Activated CD8-positive, alpha-beta T cell treated with anti-CD3 and anti-CD28 coated beads for 36 hours (primary cell): ENCODE measurements around the gene MTSS2. TPM values are rescaled to one million over a fixed set of nuclear protein-coding genes. Genes with fewer than 3 reads are reported as not detected.
A peak's percentile ranks its signal among the peaks of the same experiment; 100 is the strongest.

Experiments
- ATAC-seq: fragments of 200-7000 bp; cut with Tn5 transposase; one replicate; pipeline ENCODE4 v1.10.0; 2021; ENCODE audit warnings: mild to moderate bottlenecking, moderate library complexity
- CTCF ChIA-PET: fragments of 350-600 bp; sonication (Branson Sonifier 250); formaldehyde crosslinking; loops from one replicate; lab custom pipeline; 2021; ENCODE audit warnings: antibody characterized with exemption; lab: Charles Lee
- POLR2A ChIA-PET: fragments of 350-600 bp; sonication (Branson Sonifier 250); formaldehyde crosslinking; loops from one replicate; lab custom pipeline; 2021; ENCODE audit warnings: antibody characterized with exemption; lab: Charles Lee
- DNase-seq: peaks from one replicate; pipeline ENCODE4 v3.0.0-alpha.2; 2020
- H3K27ac Mint-ChIP-seq: one replicate; pipeline ENCODE4 v1.8.0; 2021; ENCODE audit warnings: mild to moderate bottlenecking, mixed read lengths
- H3K27me3 Mint-ChIP-seq: one replicate; pipeline ENCODE4 v1.8.0; 2021; ENCODE audit warnings: mixed read lengths
- H3K36me3 Mint-ChIP-seq: one replicate; pipeline ENCODE4 v1.8.0; 2021; ENCODE audit warnings: low read depth, mixed read lengths
- H3K4me1 Mint-ChIP-seq: one replicate; pipeline ENCODE4 v1.8.0; 2021; ENCODE audit warnings: low read depth, mixed read lengths
- H3K4me3 Mint-ChIP-seq: one replicate; pipeline ENCODE4 v1.8.0; 2021; ENCODE audit warnings: mild to moderate bottlenecking, moderate library complexity, mixed read lengths
- H3K9me3 Mint-ChIP-seq: one replicate; pipeline ENCODE4 v1.8.0; 2021; ENCODE audit warnings: mixed read lengths
- CTCF ChIP-seq: fragments of 200-600 bp; IDR thresholded peaks from one replicate; pipeline ENCODE4 v1.8.0; 2022; ENCODE audit warnings: antibody characterized with exemption, mild to moderate bottlenecking
- intact Hi-C: fragments of 100-400 bp; cut with micrococcal nuclease; formaldehyde crosslinking; loops from one replicate; pipeline ENCODE4 v1.10.0; 2022
- total RNA-seq, 2 experiments: library from RNA; stranded (reverse); gene quantifications; one replicate each; pipeline ENCODE4 v1.2.3, GENCODE V29; 2021

The MTSS2 gene
- total RNA-seq, 2 experiments from 2014 or later, result 4.4 to 4.6 TPM

- no peaks in the 10 kb centered on the region for H3K9me3 Mint-ChIP-seq
- H3K27me3 Mint-ChIP-seq, result no peaks in the 10 kb centered on the region
- POLR2A ChIA-PET, result interaction anchor here (0.7 to 1.0 kb wide), 2 partner anchors 8 to 53 kb away, joined by 3 read pairs; no protein-coding TSS in a partner anchor
- H3K36me3 Mint-ChIP-seq, result peaks cover 2% of the 10 kb centered on the region
- CTCF ChIA-PET, result no interaction called here
- DNase-seq (no peak), ATAC-seq (no peak)
- peak overlapping the region; percentile 18 for H3K27ac Mint-ChIP-seq
- TF ChIP-seq CTCF, result no peak
- no peak overlapping the region for H3K4me3 Mint-ChIP-seq
- intact Hi-C loops, result no loop called here
- H3K4me1 Mint-ChIP-seq, result peaks cover 6% of the 10 kb centered on the region
Observed at GRCh38 chr16:70711211-70712031, 25.6 kb upstream of the MTSS2 start.

GRCh38 chr16:70710422-70711210 is 24.8 kb upstream of the MTSS2 start:
- DNase-seq, result no peak
- no peaks in the 10 kb centered on the region for H3K9me3 Mint-ChIP-seq
- H3K27me3 Mint-ChIP-seq, result no peaks in the 10 kb centered on the region
- peaks cover 6% of the 10 kb centered on the region for H3K4me1 Mint-ChIP-seq
- intact Hi-C loops, result no loop called here
- H3K4me3 Mint-ChIP-seq, result no peak overlapping the region
- no peak for TF ChIP-seq CTCF
- ATAC-seq, result no peak
- CTCF ChIA-PET, result interaction anchor here (1.8 kb wide), 1 partner anchor 28 kb away, joined by 4 read pairs; no protein-coding TSS in a partner anchor
- no peak overlapping the region for H3K27ac Mint-ChIP-seq
- POLR2A ChIA-PET, result interaction anchor here (0.7 kb wide), 1 partner anchor 9 kb away, joined by 3 read pairs; no protein-coding TSS in a partner anchor
- peaks cover 2% of the 10 kb centered on the region for H3K36me3 Mint-ChIP-seq

GRCh38 chr16:70709942-70710341 is 24.1 kb upstream of the MTSS2 start:
- TF ChIP-seq CTCF, result no peak
- ChIA-PET POLR2A (no interaction called here), CTCF (interaction anchor here (1.8 kb wide), 1 partner anchor 28 kb away, joined by 4 read pairs; no protein-coding TSS in a partner anchor)
- H3K27me3 Mint-ChIP-seq, result no peaks in the 10 kb centered on the region
- no peak overlapping the region for H3K4me3 Mint-ChIP-seq
- ATAC-seq (peak; percentile 30), DNase-seq (no peak)
- peaks cover 2% of the 10 kb centered on the region for H3K36me3 Mint-ChIP-seq
- H3K4me1 Mint-ChIP-seq, result peaks cover 6% of the 10 kb centered on the region
- H3K27ac Mint-ChIP-seq, result no peak overlapping the region
- no peaks in the 10 kb centered on the region for H3K9me3 Mint-ChIP-seq
- intact Hi-C loops, result no loop called here

GRCh38 chr16:70709457-70709856 is 23.6 kb upstream of the MTSS2 start:
- CTCF ChIA-PET, result interaction anchor here (1.0 to 1.8 kb wide), 2 partner anchors 29 to 62 kb away, joined by 3 to 4 read pairs; no protein-coding TSS in a partner anchor
- intact Hi-C loops, result no loop called here
- POLR2A ChIA-PET, result no interaction called here
- Mint-ChIP-seq H3K27me3 (no peaks in the 10 kb centered on the region), H3K9me3 (no peaks in the 10 kb centered on the region), H3K27ac (no peak overlapping the region), H3K36me3 (peaks cover 2% of the 10 kb centered on the region), H3K4me1 (peaks cover 6% of the 10 kb centered on the region), H3K4me3 (no peak overlapping the region)
- no peak for TF ChIP-seq CTCF
- ATAC-seq, result no peak
- DNase-seq, result no peak
